Natural killer cell (primary cell): ENCODE measurements around the gene SAFB2. TPM values are rescaled to one million over a fixed set of nuclear protein-coding genes. Genes with fewer than 3 reads are reported as not detected.

Experiments used
- ATAC-seq, 3 donors: fragments of 150-1000 bp in 2 of 3; fragments of 200-7000 bp in 1 of 3; cut with Tn5 transposase; 1 replicate in 1 of 3; 2 replicates in 2 of 3; pipeline ENCODE4 v1.10.0; 2021; ENCODE audit warnings: mild to moderate bottlenecking in 2 of 3, moderate library complexity in 2 of 3
- DNase-seq, 2 donors: peaks; one replicate each; pipeline versions ENCODE4 v3.0.0 to v3.0.0-alpha.2; 2013 to 2021; ENCODE audit warnings: mixed read lengths in 1 of 2
- H3K27ac ChIP-seq: one replicate; pipeline ENCODE4 v1.5.1; 2013; ENCODE audit warnings: mild to moderate bottlenecking, low read length
- H3K27me3 ChIP-seq: one replicate; pipeline ENCODE4 v1.6.1; 2013; ENCODE audit warnings: low read length; ENCODE audit not compliant: control insufficient read depth, insufficient read depth
- H3K36me3 ChIP-seq: one replicate; pipeline ENCODE4 v1.6.1; 2013; ENCODE audit warnings: low read length; ENCODE audit not compliant: control insufficient read depth, insufficient read depth
- H3K4me1 ChIP-seq: one replicate; pipeline ENCODE4 v1.6.1; 2013; ENCODE audit warnings: low read length; ENCODE audit not compliant: control insufficient read depth, insufficient read depth
- H3K4me3 ChIP-seq: one replicate; pipeline ENCODE4 v1.5.1; 2013; ENCODE audit warnings: low read length
- H3K9me3 ChIP-seq: one replicate; pipeline ENCODE4 v1.6.1; 2013; ENCODE audit warnings: low read length; ENCODE audit not compliant: control insufficient read depth, insufficient read depth
- H3K27ac Mint-ChIP-seq, 2 donors: one replicate each; pipeline ENCODE4 v1.8.0; 2022; ENCODE audit warnings: mild to moderate bottlenecking in 2 of 2, mixed read lengths in 2 of 2, moderate library complexity in 1 of 2
- H3K27me3 Mint-ChIP-seq, 2 donors: one replicate each; pipeline ENCODE4 v1.8.0; 2022; ENCODE audit warnings: low read depth in 2 of 2, mixed read lengths in 2 of 2
- H3K36me3 Mint-ChIP-seq: one replicate; pipeline ENCODE4 v1.8.0; 2022; ENCODE audit warnings: mixed read lengths
- H3K4me1 Mint-ChIP-seq, 2 donors: one replicate each; pipeline ENCODE4 v1.8.0; 2022; ENCODE audit warnings: mixed read lengths in 2 of 2
- H3K4me3 Mint-ChIP-seq: one replicate; pipeline ENCODE4 v1.8.0; 2022; ENCODE audit warnings: mild to moderate bottlenecking, moderate library complexity, mixed read lengths
- H3K9me3 Mint-ChIP-seq, 2 donors: one replicate each; pipeline ENCODE4 v1.8.0; 2022; ENCODE audit warnings: mixed read lengths in 2 of 2
- CTCF ChIP-seq: fragments of 200-600 bp; IDR thresholded peaks from one replicate; pipeline ENCODE4 v1.8.0; 2022; ENCODE audit warnings: antibody characterized with exemption
- WGBS: methylation state at CpG from one replicate; pipeline ENCODE4 v1.1.7; 2013; ENCODE audit warnings: missing lambda C conversion rate; ENCODE audit not compliant: insufficient coverage; 5-methylcytosine and 5-hydroxymethylcytosine counted together
- intact Hi-C: fragments of 100-400 bp; cut with micrococcal nuclease; formaldehyde crosslinking; loops from one replicate; pipeline ENCODE4 v1.14.2; 2022
- total RNA-seq, 4 donors: library from RNA; stranded (reverse); fragments of 120-200 nt in 1 of 4; gene quantifications; one replicate each; pipeline versions ENCODE4 v1.2.3 to v1.2.4, GENCODE V29; 2013 to 2022

SAFB2 gene
- total RNA-seq, 3 donors from 2014 or later (not counting 1 experiment from before 2014, with no cell fraction given): 232 to 264 (median 258) TPM

- Histone ChIP-seq H3K4me3 (no peak overlapping the region), H3K4me1 (no peaks in the 10 kb centered on the region), H3K36me3 (peaks cover 63% of the 10 kb centered on the region), H3K27ac (no peak overlapping the region), H3K27me3 (no peaks in the 10 kb centered on the region), H3K9me3 (no peaks in the 10 kb centered on the region)
- intact Hi-C loops: no loop called here
- Mint-ChIP-seq H3K36me3 (peaks cover 10% of the 10 kb centered on the region), H3K27me3 (no peaks in the 10 kb centered on the region), H3K4me3 (no peak overlapping the region), H3K27ac (peak overlapping the region in 1 of 2 donors; percentile 50), H3K9me3 (no peaks in the 10 kb centered on the region), H3K4me1 (no peaks in the 10 kb centered on the region)
- no peak for DNase-seq
- ATAC-seq: peak in 2 of 3 donors; percentile 19 to 25
- WGBS: 94% methylated on average over 22 of the region's 22 CpGs
- no peak for TF ChIP-seq CTCF
Observed at GRCh38 chr19:5667751-5668271, 45.2 kb upstream of the SAFB2 start.

- no peaks in the 10 kb centered on the region for H3K27me3 Mint-ChIP-seq
- H3K27me3 ChIP-seq: no peaks in the 10 kb centered on the region
- TF ChIP-seq CTCF: no peak
- H3K4me1 ChIP-seq: no peaks in the 10 kb centered on the region
- H3K36me3 Mint-ChIP-seq: peaks cover 10% of the 10 kb centered on the region
- no peak for DNase-seq
- no peak for ATAC-seq
- no peaks in the 10 kb centered on the region for H3K9me3 Mint-ChIP-seq
- no peaks in the 10 kb centered on the region for H3K4me1 Mint-ChIP-seq
- no peaks in the 10 kb centered on the region for H3K9me3 ChIP-seq
- intact Hi-C loops: no loop called here
- peak overlapping the region; percentile 63 to 64 for H3K27ac Mint-ChIP-seq
- no peak overlapping the region for H3K4me3 ChIP-seq
- WGBS: 97% methylated on average over 25 of the region's 26 CpGs
- H3K4me3 Mint-ChIP-seq: no peak overlapping the region
- peaks cover 68% of the 10 kb centered on the region for H3K36me3 ChIP-seq
- H3K27ac ChIP-seq: no peak overlapping the region
Observed at GRCh38 chr19:5666921-5667610, 44.5 kb upstream of the SAFB2 start.

- Mint-ChIP-seq H3K27me3 (no peaks in the 10 kb centered on the region), H3K9me3 (no peaks in the 10 kb centered on the region), H3K4me3 (no peak overlapping the region), H3K36me3 (peaks cover 10% of the 10 kb centered on the region), H3K27ac (peak overlapping the region in 1 of 2 donors; percentile 64), H3K4me1 (no peaks in the 10 kb centered on the region)
- H3K4me3 ChIP-seq: no peak overlapping the region
- no peak overlapping the region for H3K27ac ChIP-seq
- TF ChIP-seq CTCF: no peak
- intact Hi-C loops: no loop called here
- peaks cover 79% of the 10 kb centered on the region for H3K36me3 ChIP-seq
- H3K27me3 ChIP-seq: no peaks in the 10 kb centered on the region
- WGBS: 87% methylated on average over 10 of the region's 10 CpGs
- no peak for DNase-seq
- ATAC-seq: no peak
- H3K9me3 ChIP-seq: no peaks in the 10 kb centered on the region
- no peaks in the 10 kb centered on the region for H3K4me1 ChIP-seq
Observed at GRCh38 chr19:5665781-5666513, 43.4 kb upstream of the SAFB2 start.
